ENCODE measurements around the gene RPS6KA2. TPM values are rescaled to one million over a fixed set of nuclear protein-coding genes. Genes with fewer than 3 reads are reported as not detected.

Gene RPS6KA2
- total and polyA plus RNA-seq, 2 experiments from 2014 or later = 12.5 to 25.3 TPM

GRCh38 chr6:166440106-166440505 is 186.9 kb downstream of the RPS6KA2 start:
- TF ChIP-seq EZH2 (IDR thresholded peaks at IDR 0.05; ENCODE audit: low read depth, unreplicated experiment) = no peak
- no peaks in the 10 kb centered on the region for H3K4me1 ChIP-seq (ENCODE audit: insufficient read depth)
- no peak overlapping the region for H3K4me3 Mint-ChIP-seq
- no peaks in the 10 kb centered on the region for H3F3A ChIP-seq (replicated peaks; ENCODE audit: low read depth)
- H3K9me3 Mint-ChIP-seq = no peaks in the 10 kb centered on the region
- no peaks in the 10 kb centered on the region for H3K36me3 ChIP-seq (ENCODE audit: insufficient read depth)
- H3K4me2 ChIP-seq = no peak overlapping the region
- no peaks in the 10 kb centered on the region for H4K20me1 ChIP-seq (replicated peaks; ENCODE audit: insufficient read depth)
- H3K4me1 Mint-ChIP-seq = no peaks in the 10 kb centered on the region; the same call in 2 of the 3 replicates
- no peaks in the 10 kb centered on the region for H3K27me3 ChIP-seq (ENCODE audit: insufficient read depth)
- no peaks in the 10 kb centered on the region for H3K79me2 ChIP-seq (replicated peaks; ENCODE audit: insufficient read depth)
- H3K36me3 Mint-ChIP-seq (ENCODE audit: low read depth) = peaks cover 6% of the 10 kb centered on the region
- no peak overlapping the region for H3K4me3 ChIP-seq
- H3K27ac Mint-ChIP-seq = no peak overlapping the region
- ATAC-seq = no peak
- no peaks in the 10 kb centered on the region for H3K9me2 ChIP-seq (ENCODE audit: insufficient read depth)
- DNase-seq (ENCODE audit: low spot score) = no peak
- H2AFZ ChIP-seq = no peak overlapping the region
- no peak overlapping the region for H3K27ac ChIP-seq (ENCODE audit: low read depth)
- H3K27me3 Mint-ChIP-seq (ENCODE audit: insufficient read depth, low read depth, poor library complexity) = peaks cover 12% of the 10 kb centered on the region

DNA sequence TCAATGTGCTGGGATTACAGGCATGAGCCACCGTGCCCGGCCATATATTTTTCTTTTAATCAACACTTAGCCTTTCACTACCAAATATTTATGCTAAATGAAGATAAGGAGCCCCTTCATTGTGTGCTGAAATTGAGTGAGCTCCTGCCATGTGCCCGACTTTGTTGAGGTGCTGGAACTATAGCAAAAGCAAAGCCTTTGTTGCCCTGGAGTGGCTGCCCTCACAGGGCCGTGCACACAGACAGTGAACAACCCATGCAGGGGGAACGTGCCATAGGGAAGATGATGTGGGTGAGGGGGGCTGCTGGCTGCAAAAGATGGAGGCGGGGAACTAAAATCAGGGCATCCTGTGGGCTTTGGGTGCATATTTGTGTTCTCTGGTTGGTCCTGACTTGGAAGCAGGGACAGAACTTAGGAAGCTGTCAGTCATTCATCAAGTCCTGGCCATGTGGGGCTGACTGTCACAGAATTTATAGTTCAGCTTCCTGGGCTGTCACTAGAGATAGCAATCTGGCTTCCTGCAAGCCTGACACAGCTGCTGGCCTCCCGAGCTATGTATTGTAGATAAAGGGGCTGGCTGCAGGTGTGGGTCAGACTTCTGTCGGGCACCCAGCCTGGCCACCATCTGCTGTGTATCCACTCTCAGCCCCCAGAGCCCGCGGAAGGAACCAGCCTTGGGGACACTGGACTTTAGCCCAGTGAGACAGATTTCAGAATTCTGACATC is 187.5 kb downstream of the RPS6KA2 start:
- no peaks in the 10 kb centered on the region for H4K20me1 ChIP-seq (replicated peaks; ENCODE audit: insufficient read depth)
- no peak overlapping the region for H3K4me3 ChIP-seq
- H3K4me2 ChIP-seq = no peak overlapping the region
- ATAC-seq (no peak), DNase-seq (ENCODE audit: low spot score) (no peak)
- Mint-ChIP-seq H3K4me1 (no peaks in the 10 kb centered on the region; the same call in 2 of the 3 replicates), H3K9me3 (no peaks in the 10 kb centered on the region), H3K27ac (no peak overlapping the region), H3K4me3 (no peak overlapping the region; the same call in 2 of the 3 replicates), H3K27me3 (ENCODE audit: insufficient read depth, low read depth, poor library complexity) (peaks cover 12% of the 10 kb centered on the region), H3K36me3 (ENCODE audit: low read depth) (peaks cover 5% of the 10 kb centered on the region)
- no peaks in the 10 kb centered on the region for H3K9me2 ChIP-seq (ENCODE audit: insufficient read depth)
- H3K36me3 ChIP-seq (ENCODE audit: insufficient read depth) = no peaks in the 10 kb centered on the region
- H3K27me3 ChIP-seq (ENCODE audit: insufficient read depth) = no peaks in the 10 kb centered on the region
- H2AFZ ChIP-seq = no peak overlapping the region
- no peaks in the 10 kb centered on the region for H3K79me2 ChIP-seq (replicated peaks; ENCODE audit: insufficient read depth)
- no peaks in the 10 kb centered on the region for H3F3A ChIP-seq (replicated peaks; ENCODE audit: low read depth)
- H3K4me1 ChIP-seq (ENCODE audit: insufficient read depth) = no peaks in the 10 kb centered on the region
- no peak overlapping the region for H3K27ac ChIP-seq (ENCODE audit: low read depth)
- TF ChIP-seq REST (IDR thresholded peaks at IDR 0.05; ENCODE audit: unreplicated experiment) (no peak), NANOG (IDR thresholded peaks at IDR 0.05; ENCODE audit: borderline replicate concordance) (no peak), POLR2AphosphoS5 (IDR thresholded peaks at IDR 0.05; ENCODE audit: low read depth) (no peak), CREB1 (CRISPR knock-in tag; IDR thresholded peaks at IDR 0.05; ENCODE audit: low read depth) (no peak), EZH2phosphoT487 (IDR thresholded peaks at IDR 0.05; ENCODE audit: unreplicated experiment) (no peak), ZNF114 (CRISPR knock-in tag; IDR thresholded peaks at IDR 0.05) (no peak), JUNB (IDR thresholded peaks at IDR 0.05; ENCODE audit: unreplicated experiment) (no peak), EZH2 (IDR thresholded peaks at IDR 0.05; ENCODE audit: low read depth, unreplicated experiment) (no peak), ZNF331 (CRISPR knock-in tag; IDR thresholded peaks at IDR 0.05; ENCODE audit: low read depth) (no peak), STAT1 (IDR thresholded peaks at IDR 0.05; ENCODE audit: unreplicated experiment) (no peak)
- TF ChIP-seq, protein P1, sequence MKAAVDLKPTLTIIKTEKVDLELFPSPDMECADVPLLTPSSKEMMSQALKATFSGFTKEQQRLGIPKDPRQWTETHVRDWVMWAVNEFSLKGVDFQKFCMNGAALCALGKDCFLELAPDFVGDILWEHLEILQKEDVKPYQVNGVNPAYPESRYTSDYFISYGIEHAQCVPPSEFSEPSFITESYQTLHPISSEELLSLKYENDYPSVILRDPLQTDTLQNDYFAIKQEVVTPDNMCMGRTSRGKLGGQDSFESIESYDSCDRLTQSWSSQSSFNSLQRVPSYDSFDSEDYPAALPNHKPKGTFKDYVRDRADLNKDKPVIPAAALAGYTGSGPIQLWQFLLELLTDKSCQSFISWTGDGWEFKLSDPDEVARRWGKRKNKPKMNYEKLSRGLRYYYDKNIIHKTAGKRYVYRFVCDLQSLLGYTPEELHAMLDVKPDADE (IDR thresholded peaks at IDR 0.05) = no peak
- TF ChIP-seq, protein P2, sequence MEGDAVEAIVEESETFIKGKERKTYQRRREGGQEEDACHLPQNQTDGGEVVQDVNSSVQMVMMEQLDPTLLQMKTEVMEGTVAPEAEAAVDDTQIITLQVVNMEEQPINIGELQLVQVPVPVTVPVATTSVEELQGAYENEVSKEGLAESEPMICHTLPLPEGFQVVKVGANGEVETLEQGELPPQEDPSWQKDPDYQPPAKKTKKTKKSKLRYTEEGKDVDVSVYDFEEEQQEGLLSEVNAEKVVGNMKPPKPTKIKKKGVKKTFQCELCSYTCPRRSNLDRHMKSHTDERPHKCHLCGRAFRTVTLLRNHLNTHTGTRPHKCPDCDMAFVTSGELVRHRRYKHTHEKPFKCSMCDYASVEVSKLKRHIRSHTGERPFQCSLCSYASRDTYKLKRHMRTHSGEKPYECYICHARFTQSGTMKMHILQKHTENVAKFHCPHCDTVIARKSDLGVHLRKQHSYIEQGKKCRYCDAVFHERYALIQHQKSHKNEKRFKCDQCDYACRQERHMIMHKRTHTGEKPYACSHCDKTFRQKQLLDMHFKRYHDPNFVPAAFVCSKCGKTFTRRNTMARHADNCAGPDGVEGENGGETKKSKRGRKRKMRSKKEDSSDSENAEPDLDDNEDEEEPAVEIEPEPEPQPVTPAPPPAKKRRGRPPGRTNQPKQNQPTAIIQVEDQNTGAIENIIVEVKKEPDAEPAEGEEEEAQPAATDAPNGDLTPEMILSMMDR (conservative IDR thresholded peaks at IDR 0.05; ENCODE audit: low read depth in 2 of 2) = no peak
